Effector memory CD4-positive, alpha-beta T cell (primary cell): ENCODE results near the gene KRT34.
"Not testable (repeated sequence)": the region's sequence is repeated elsewhere in the genome, so short reads cannot be mapped to it uniquely, and the experiment has no call there.

ENCODE experiments used
- DNase-seq, 3 donors: peaks; one replicate each; pipeline ENCODE4 v3.0.0-alpha.2; 2020
- H3K27ac ChIP-seq: 2 replicates; pipeline ENCODE4 v1.7.0; 2013; ENCODE audit warnings: mild to moderate bottlenecking, low read length, moderate library complexity; ENCODE audit not compliant: insufficient read depth, poor library complexity, severe bottlenecking
- H3K27me3 ChIP-seq: replicated peaks from 2 replicates; pipeline ENCODE4 v1.7.0; 2013; ENCODE audit warnings: mild to moderate bottlenecking, low read length; ENCODE audit not compliant: insufficient read depth, control insufficient read depth, poor library complexity, severe bottlenecking
- H3K36me3 ChIP-seq: 2 replicates; pipeline ENCODE4 v1.7.0; 2013; ENCODE audit warnings: mild to moderate bottlenecking, low read length, moderate library complexity; ENCODE audit not compliant: control insufficient read depth, insufficient read depth
- H3K4me1 ChIP-seq: 2 replicates; pipeline ENCODE4 v1.7.0; 2013; ENCODE audit warnings: low read length, mild to moderate bottlenecking; ENCODE audit not compliant: control insufficient read depth, insufficient read depth, poor library complexity, severe bottlenecking
- H3K4me3 ChIP-seq: 2 replicates; pipeline ENCODE4 v1.7.0; 2013; ENCODE audit warnings: low read length, low read depth, mild to moderate bottlenecking; ENCODE audit not compliant: insufficient read depth, poor library complexity, severe bottlenecking
- H3K9me3 ChIP-seq: 2 replicates; pipeline ENCODE4 v1.7.0; 2013; ENCODE audit warnings: mild to moderate bottlenecking, low read length, moderate library complexity; ENCODE audit not compliant: control insufficient read depth

The KRT34 gene

GRCh38 chr17:41369023-41369422 is 13.1 kb downstream of the KRT34 start:
- Histone ChIP-seq H3K27me3 (no peaks in the 10 kb centered on the region), H3K27ac (no peak overlapping the region), H3K36me3 (no peaks in the 10 kb centered on the region), H3K4me1 (no peaks in the 10 kb centered on the region), H3K4me3 (no peak overlapping the region), H3K9me3 (no peaks in the 10 kb centered on the region)
- no peak for DNase-seq

GRCh38 chr17:41367426-41368075 is 14.6 kb downstream of the KRT34 start:
- Histone ChIP-seq H3K4me3 (no peak overlapping the region), H3K27me3 (no peaks in the 10 kb centered on the region), H3K9me3 (no peaks in the 10 kb centered on the region), H3K4me1 (no peaks in the 10 kb centered on the region), H3K27ac (no peak overlapping the region), H3K36me3 (no peaks in the 10 kb centered on the region)
- DNase-seq: no peak

GRCh38 chr17:41366070-41366469 is 16.0 kb downstream of the KRT34 start:
- no peak for DNase-seq
- H3K27me3 ChIP-seq: no peaks in the 10 kb centered on the region

GRCh38 chr17:41363881-41364280 is 18.2 kb downstream of the KRT34 start:
- no peak for DNase-seq
- H3K9me3 ChIP-seq: no peaks in the 10 kb centered on the region
- H3K27me3 ChIP-seq: no peaks in the 10 kb centered on the region
- no peaks in the 10 kb centered on the region for H3K4me1 ChIP-seq
- H3K4me3 ChIP-seq: no peak overlapping the region
- H3K27ac ChIP-seq: no peak overlapping the region
- no peaks in the 10 kb centered on the region for H3K36me3 ChIP-seq

More at GRCh38 chr17:41366070-41366469, 16.0 kb downstream of the KRT34 start:
- Histone ChIP-seq H3K4me1 (no peaks in the 10 kb centered on the region), H3K4me3 (no peak overlapping the region), H3K27ac (no peak overlapping the region), H3K36me3 (no peaks in the 10 kb centered on the region), H3K9me3 (no peaks in the 10 kb centered on the region)

GRCh38 chr17:41360296-41360995 is 21.7 kb downstream of the KRT34 start:
- no peaks in the 10 kb centered on the region for H3K27me3 ChIP-seq
- DNase-seq: no peak
- no peaks in the 10 kb centered on the region for H3K4me1 ChIP-seq
- H3K27ac ChIP-seq: no peak overlapping the region
- no peak overlapping the region for H3K4me3 ChIP-seq
- no peaks in the 10 kb centered on the region for H3K36me3 ChIP-seq
- H3K9me3 ChIP-seq: no peaks in the 10 kb centered on the region

GRCh38 chr17:41354536-41354935 is 27.6 kb downstream of the KRT34 start:
- no peaks in the 10 kb centered on the region for H3K36me3 ChIP-seq
- DNase-seq: no peak
- H3K27me3 ChIP-seq: no peaks in the 10 kb centered on the region
- H3K27ac ChIP-seq: no peak overlapping the region
- peaks cover 7% of the 10 kb centered on the region for H3K4me1 ChIP-seq
- no peak overlapping the region for H3K4me3 ChIP-seq
- no peaks in the 10 kb centered on the region for H3K9me3 ChIP-seq

GRCh38 chr17:41352597-41353366 is 29.3 kb downstream of the KRT34 start:
- no peaks in the 10 kb centered on the region for H3K36me3 ChIP-seq
- H3K4me1 ChIP-seq: peaks cover 7% of the 10 kb centered on the region
- no peak for DNase-seq
- H3K27ac ChIP-seq: no peak overlapping the region
- no peaks in the 10 kb centered on the region for H3K27me3 ChIP-seq
- no peak overlapping the region for H3K4me3 ChIP-seq
- no peaks in the 10 kb centered on the region for H3K9me3 ChIP-seq

GRCh38 chr17:41351177-41351576 is 30.9 kb downstream of the KRT34 start:
- H3K9me3 ChIP-seq: no peaks in the 10 kb centered on the region
- H3K27ac ChIP-seq: no peak overlapping the region
- DNase-seq: no peak
- H3K4me1 ChIP-seq: peaks cover 7% of the 10 kb centered on the region
- H3K27me3 ChIP-seq: no peaks in the 10 kb centered on the region
- H3K4me3 ChIP-seq: no peak overlapping the region
- H3K36me3 ChIP-seq: no peaks in the 10 kb centered on the region

- H3K27ac ChIP-seq, DNase-seq, H3K4me1 ChIP-seq, H3K9me3 ChIP-seq, H3K27me3 ChIP-seq, H3K36me3 ChIP-seq, H3K4me3 ChIP-seq: not testable (repeated sequence)
Observed at GRCh38 chr17:41350381-41350878, 31.7 kb downstream of the KRT34 start, which contains the start of gene KRT33A. Gene KRT33A, minus strand, starts transcription at chr17:41350828. Its CDS starts 61 bp downstream, at chr17:41350767.
